Neural cell (in vitro differentiated cells): Measurements from ENCODE around the gene ETFB. TPM values are rescaled to one million over a fixed set of nuclear protein-coding genes. Genes with fewer than 3 reads are reported as not detected.

Source experiments
- H2AFZ ChIP-seq: fragments of 200-600, 300-800 bp; sonication (generic), shearing (Covaris generic); 2 replicates; pipeline ENCODE4 v1.6.0; 2014; ENCODE audit warnings: low read depth, mild to moderate bottlenecking, antibody characterized with exemption, low read length, moderate library complexity
- H3F3A ChIP-seq: fragments of 200-600 bp; shearing (Covaris generic); 2 replicates; pipeline ENCODE4 v1.6.1; 2016; ENCODE audit warnings: mild to moderate bottlenecking, moderate library complexity, mixed read lengths, antibody characterized with exemption, low read length; ENCODE audit not compliant: insufficient read depth, poor library complexity, severe bottlenecking
- H3K27ac ChIP-seq: fragments of 200-600, 300-800 bp; sonication (generic), shearing (Covaris generic); 2 replicates; pipeline ENCODE4 v1.5.1; 2014; ENCODE audit warnings: mild to moderate bottlenecking, low read length, moderate library complexity
- H3K27me3 ChIP-seq: fragments of 300-800, 200-600 bp; sonication (generic), shearing (Covaris generic); 2 replicates; pipeline ENCODE4 v1.6.0; 2014; ENCODE audit warnings: mild to moderate bottlenecking, low read depth, low read length, moderate library complexity; ENCODE audit not compliant: insufficient read depth
- H3K36me3 ChIP-seq: fragments of 300-800, 200-600 bp; sonication (generic), shearing (Covaris generic); 2 replicates; pipeline ENCODE4 v1.5.1; 2014; ENCODE audit warnings: mild to moderate bottlenecking, antibody characterized with exemption, low read length, moderate library complexity; ENCODE audit not compliant: insufficient read depth
- H3K4me2 ChIP-seq: fragments of 300-800, 200-600 bp; sonication (generic), shearing (Covaris generic); 2 replicates; pipeline ENCODE4 v1.6.0; 2014; ENCODE audit warnings: mild to moderate bottlenecking, low read length
- H3K4me3 ChIP-seq: fragments of 300-800, 200-600 bp; sonication (generic), shearing (Covaris generic); 2 replicates; pipeline ENCODE4 v1.5.1; 2014; ENCODE audit warnings: mild to moderate bottlenecking, low read length, moderate library complexity
- H3K79me2 ChIP-seq: fragments of 200-600 bp; shearing (Covaris generic); replicated peaks from 2 replicates; pipeline ENCODE4 v1.6.0; 2014; ENCODE audit warnings: mild to moderate bottlenecking, low read length, moderate library complexity; ENCODE audit not compliant: insufficient read depth
- H3K9ac ChIP-seq: fragments of 300-800, 200-600 bp; sonication (generic), shearing (Covaris generic); 2 replicates; pipeline ENCODE4 v1.6.1; 2016; ENCODE audit warnings: mild to moderate bottlenecking, low read length, mixed read lengths
- H3K9me2 ChIP-seq: fragments of 200-600 bp; shearing (Covaris generic); 2 replicates; pipeline ENCODE4 v1.6.1; 2016; ENCODE audit warnings: mild to moderate bottlenecking, low read length, mixed read lengths; ENCODE audit not compliant: insufficient read depth
- H3K9me3 ChIP-seq: fragments of 200-600, 300-800 bp; sonication (generic), shearing (Covaris generic); 2 replicates; pipeline ENCODE4 v1.6.1; 2016; ENCODE audit warnings: mild to moderate bottlenecking, mixed run types, low read length, moderate library complexity, mixed read lengths
- H4K20me1 ChIP-seq: fragments of 200-600 bp; shearing (Covaris generic); 2 replicates; pipeline ENCODE4 v1.6.1; 2016; ENCODE audit warnings: mild to moderate bottlenecking, mixed run types; ENCODE audit not compliant: insufficient read depth
- CTCF ChIP-seq: fragments of 450-650 bp; IDR thresholded peaks from 2 replicates; pipeline ENCODE4 v1.5.1; 2014; ENCODE audit warnings: antibody characterized with exemption, mild to moderate bottlenecking, moderate library complexity; ENCODE audit not compliant: poor library complexity, severe bottlenecking
- EP300 ChIP-seq: fragments of 450-650 bp; conservative IDR thresholded peaks from 2 replicates; pipeline ENCODE4 v1.6.1; 2014; ENCODE audit warnings: antibody characterized with exemption, mild to moderate bottlenecking, moderate library complexity; ENCODE audit not compliant: poor library complexity, severe bottlenecking
- EZH2 ChIP-seq: fragments of 200-600, 300-800 bp; shearing (Covaris generic), sonication (generic); IDR thresholded peaks from 2 replicates; pipeline ENCODE4 v1.6.1; 2014; ENCODE audit warnings: antibody characterized with exemption, low read length, borderline replicate concordance, mild to moderate bottlenecking; ENCODE audit not compliant: insufficient read depth, poor library complexity, severe bottlenecking
- MXI1 ChIP-seq: fragments of 450-650 bp; conservative IDR thresholded peaks from 2 replicates; pipeline ENCODE4 v1.6.1; 2014; ENCODE audit warnings: antibody characterized with exemption, mild to moderate bottlenecking; ENCODE audit not compliant: poor library complexity, severe bottlenecking
- POLR2AphosphoS5 ChIP-seq: IDR thresholded peaks from 2 replicates; pipeline ENCODE4 v1.6.1; 2012
- RAD21 ChIP-seq: fragments of 450-650 bp; conservative IDR thresholded peaks from 2 replicates; pipeline ENCODE4 v1.6.1; 2014; ENCODE audit warnings: antibody characterized with exemption, mild to moderate bottlenecking, moderate library complexity
- REST ChIP-seq: IDR thresholded peaks from 2 replicates; pipeline ENCODE4 v1.6.1; 2012; ENCODE audit warnings: borderline replicate concordance
- SMC3 ChIP-seq: fragments of 450-650 bp; conservative IDR thresholded peaks from 2 replicates; pipeline ENCODE4 v1.6.1; 2014; ENCODE audit warnings: antibody characterized with exemption, mild to moderate bottlenecking, moderate library complexity; ENCODE audit not compliant: poor library complexity
- TAF1 ChIP-seq: IDR thresholded peaks from 2 replicates; pipeline ENCODE4 v1.6.1; 2012; ENCODE audit warnings: low read depth
- polyA plus RNA-seq: library from polyadenylated mRNA; depleted of rRNA; stranded (reverse); fragments of >200 nt; gene quantifications from 2 replicates; pipeline ENCODE4 v1.2.3, GENCODE V29; 2014

ETFB gene
- polyA plus RNA-seq, 1 donor from 2014 or later = 383 TPM

- Histone ChIP-seq H3K27me3 (no peaks in the 10 kb centered on the region), H3K9ac (no peak overlapping the region), H2AFZ (no peak overlapping the region), H3K9me2 (no peaks in the 10 kb centered on the region), H3K79me2 (no peaks in the 10 kb centered on the region), H3K36me3 (no peaks in the 10 kb centered on the region), H3K27ac (no peak overlapping the region), H3K4me2 (no peak overlapping the region), H3K4me3 (no peak overlapping the region), H4K20me1 (no peaks in the 10 kb centered on the region), H3K9me3 (no peaks in the 10 kb centered on the region), H3F3A (no peaks in the 10 kb centered on the region)
- TF ChIP-seq EZH2 (no peak), EP300 (no peak), RAD21 (no peak), TAF1 (no peak), MXI1 (no peak), POLR2AphosphoS5 (no peak), CTCF (no peak)
Measured at GRCh38 chr19:51382004-51382403, 15.8 kb upstream of the ETFB start.

GRCh38 chr19:51380379-51380778 lies 14.2 kb upstream of the ETFB start:
- H4K20me1 ChIP-seq = no peaks in the 10 kb centered on the region
- H2AFZ ChIP-seq = no peak overlapping the region
- H3K36me3 ChIP-seq = no peaks in the 10 kb centered on the region
- TF ChIP-seq MXI1 (no peak), POLR2AphosphoS5 (no peak), EZH2 (no peak), REST (no peak), RAD21 (no peak), SMC3 (no peak), TAF1 (no peak), EP300 (no peak), CTCF (no peak)
- no peaks in the 10 kb centered on the region for H3F3A ChIP-seq
- no peaks in the 10 kb centered on the region for H3K27me3 ChIP-seq
- no peaks in the 10 kb centered on the region for H3K79me2 ChIP-seq
- no peak overlapping the region for H3K27ac ChIP-seq
- no peak overlapping the region for H3K9ac ChIP-seq
- no peaks in the 10 kb centered on the region for H3K9me2 ChIP-seq
- H3K4me2 ChIP-seq = no peak overlapping the region
- no peaks in the 10 kb centered on the region for H3K9me3 ChIP-seq
- no peak overlapping the region for H3K4me3 ChIP-seq
